GM23248 (cell line): ENCODE results near the gene LLPH. TPM values are rescaled to one million over a fixed set of nuclear protein-coding genes. Genes with fewer than 3 reads are reported as not detected.

Experiments used
- DNase-seq: peaks from one replicate; pipeline ENCODE4 v3.0.0-alpha.2; 2015
- H2AFZ ChIP-seq: fragments of 200-600 bp; sonication (generic); 2 replicates; pipeline ENCODE4 v1.6.1; 2016; ENCODE audit warnings: antibody characterized with exemption
- H3F3A ChIP-seq: fragments of 200-600 bp; sonication (generic); 2 replicates; pipeline ENCODE4 v1.6.1; 2016; ENCODE audit warnings: mild to moderate bottlenecking, antibody characterized with exemption, mixed run types; ENCODE audit not compliant: insufficient read depth
- H3K27ac ChIP-seq: fragments of 200-600 bp; sonication (generic); 2 replicates; pipeline ENCODE4 v1.5.1; 2016; ENCODE audit warnings: mild to moderate bottlenecking
- H3K27me3 ChIP-seq: fragments of 200-600 bp; sonication (generic); replicated peaks from 2 replicates; pipeline ENCODE4 v1.6.1; 2016; ENCODE audit warnings: mild to moderate bottlenecking; ENCODE audit not compliant: insufficient read depth
- H3K36me3 ChIP-seq: fragments of 200-600 bp; sonication (generic); 2 replicates; pipeline ENCODE4 v1.6.1; 2016; ENCODE audit warnings: low read depth, mild to moderate bottlenecking
- H3K4me1 ChIP-seq: fragments of 200-600 bp; sonication (generic); 2 replicates; pipeline ENCODE4 v1.6.1; 2016; ENCODE audit warnings: mild to moderate bottlenecking; ENCODE audit not compliant: insufficient read depth
- H3K4me2 ChIP-seq: fragments of 200-600 bp; sonication (generic); one replicate; pipeline ENCODE4 v1.6.1; 2016; ENCODE audit warnings: mild to moderate bottlenecking; ENCODE audit not compliant: unreplicated experiment
- H3K4me3 ChIP-seq: fragments of 200-600 bp; sonication (generic); 2 replicates; pipeline ENCODE4 v1.5.1; 2016; ENCODE audit warnings: mild to moderate bottlenecking
- H3K79me2 ChIP-seq: fragments of 200-600 bp; sonication (generic); 2 replicates; pipeline ENCODE4 v1.6.1; 2016; ENCODE audit warnings: mild to moderate bottlenecking; ENCODE audit not compliant: insufficient read depth
- H3K9ac ChIP-seq: fragments of 200-600 bp; sonication (generic); 2 replicates; pipeline ENCODE4 v1.6.1; 2016; ENCODE audit warnings: mild to moderate bottlenecking
- H3K9me2 ChIP-seq: fragments of 200-600 bp; sonication (generic); 2 replicates; pipeline ENCODE4 v1.6.1; 2016; ENCODE audit warnings: mixed run types, mild to moderate bottlenecking, moderate library complexity; ENCODE audit not compliant: insufficient read depth
- H3K9me3 ChIP-seq: fragments of 200-600 bp; sonication (generic); one replicate; pipeline ENCODE4 v1.6.1; 2017; ENCODE audit warnings: low read depth
- H4K20me1 ChIP-seq: fragments of 200-600 bp; sonication (generic); 2 replicates; pipeline ENCODE4 v1.6.0; 2016; ENCODE audit not compliant: insufficient read depth
- EZH2 ChIP-seq: fragments of 200-600 bp; sonication (generic); IDR thresholded peaks from 2 replicates; pipeline ENCODE4 v1.6.1; 2018; ENCODE audit warnings: antibody characterized with exemption, mild to moderate bottlenecking; ENCODE audit not compliant: insufficient read depth, poor library complexity, severe bottlenecking
- EZH2phosphoT487 ChIP-seq: fragments of 200-600 bp; sonication (generic); IDR thresholded peaks from 2 replicates; pipeline ENCODE4 v1.6.1; 2018; ENCODE audit warnings: antibody characterized with exemption, moderate library complexity, mild to moderate bottlenecking, low read depth; ENCODE audit not compliant: insufficient read depth
- WGBS, 2 experiments: methylation state at CpG; one replicate each; pipeline ENCODE4 v1.1.6; 2015 to 2017; ENCODE audit warnings: low lambda C conversion rate in 2 of 2, low coverage in 1 of 2; ENCODE audit errors: missing lambda C conversion rate in 2 of 2; 5-methylcytosine and 5-hydroxymethylcytosine counted together
- in situ Hi-C: fragments of 300-500 bp; cut with MboI; formaldehyde crosslinking; loops from 2 replicates; pipeline ENCODE4 v1.15.0; 2020
- polyA plus RNA-seq: library from polyadenylated mRNA; unstranded; fragments of >200 nt; fragmentation: Nextera tagmentation; extraction: Ambion mirVana; gene quantifications from 2 replicates; pipeline ENCODE4 v1.2.1, GENCODE V29; 2016
- total RNA-seq: library from RNA; depleted of rRNA; stranded (reverse); fragments of >200 nt; shearing (Covaris generic); gene quantifications from 2 replicates; pipeline ENCODE4 v1.2.3, GENCODE V29; 2014

LLPH gene
- total and polyA plus RNA-seq, 2 experiments from 2014 or later, result 11.6 to 49.2 TPM

GRCh38 chr12:66131067-66131688 is 628 bp upstream of the LLPH start:
- H3F3A ChIP-seq, result peaks cover 23% of the 10 kb centered on the region
- peaks cover 20% of the 10 kb centered on the region for H3K4me1 ChIP-seq
- peak overlapping the region; percentile 95 for H3K4me2 ChIP-seq
- peak overlapping the region; percentile 90 for H3K9ac ChIP-seq
- H3K79me2 ChIP-seq, result peaks cover 54% of the 10 kb centered on the region
- H2AFZ ChIP-seq, result peak overlapping the region; percentile 97
- TF ChIP-seq EZH2phosphoT487 (no peak), EZH2 (no peak)
- H3K9me3 ChIP-seq, result no peaks in the 10 kb centered on the region
- H3K27me3 ChIP-seq, result no peaks in the 10 kb centered on the region
- H3K27ac ChIP-seq, result peak overlapping the region; percentile 64
- no peaks in the 10 kb centered on the region for H4K20me1 ChIP-seq
- H3K36me3 ChIP-seq, result peaks cover 19% of the 10 kb centered on the region
- 1% methylated on average over 11 of the region's 11 CpGs for WGBS, 2 experiments
- no peaks in the 10 kb centered on the region for H3K9me2 ChIP-seq
- peak overlapping the region; percentile 96 for H3K4me3 ChIP-seq
- in situ Hi-C loops, result no loop called here
- peak; percentile 26 for DNase-seq

- in situ Hi-C loops, result no loop called here
- TF ChIP-seq EZH2phosphoT487, result no peak
- no peak for TF ChIP-seq EZH2
- Histone ChIP-seq H3K79me2 (peaks cover 64% of the 10 kb centered on the region), H3K4me3 (peak overlapping the region; percentile 96), H3K27me3 (no peaks in the 10 kb centered on the region), H3K4me1 (peaks cover 20% of the 10 kb centered on the region), H3K9me3 (no peaks in the 10 kb centered on the region), H3K9ac (peak overlapping the region; percentile 90), H3K36me3 (peaks cover 28% of the 10 kb centered on the region), H3K27ac (peak overlapping the region; percentile 28), H3F3A (peaks cover 23% of the 10 kb centered on the region), H3K4me2 (peak overlapping the region; percentile 95), H4K20me1 (no peaks in the 10 kb centered on the region), H2AFZ (peak overlapping the region; percentile 97), H3K9me2 (no peaks in the 10 kb centered on the region)
- DNase-seq, result peak; percentile 53
- 7 to 8% methylated on average over 8 of the region's 8 CpGs for WGBS, 2 experiments
Observed at GRCh38 chr12:66129934-66130266, 650 bp downstream of the LLPH start.

- H3K27me3 ChIP-seq, result no peaks in the 10 kb centered on the region
- no peak overlapping the region for H3K27ac ChIP-seq
- H3K9ac ChIP-seq, result no peak overlapping the region
- no peak for DNase-seq
- in situ Hi-C loops, result no loop called here
- peaks cover 49% of the 10 kb centered on the region for H3K36me3 ChIP-seq
- H2AFZ ChIP-seq, result no peak overlapping the region
- no peaks in the 10 kb centered on the region for H3K9me2 ChIP-seq
- H3F3A ChIP-seq, result peaks cover 19% of the 10 kb centered on the region
- WGBS, 2 experiments, result 91 to 100% methylated on average over 1 of the region's 1 CpG
- no peaks in the 10 kb centered on the region for H3K9me3 ChIP-seq
- TF ChIP-seq EZH2phosphoT487 (no peak), EZH2 (no peak)
- peaks cover 13% of the 10 kb centered on the region for H3K4me1 ChIP-seq
- no peak overlapping the region for H3K4me3 ChIP-seq
- H3K79me2 ChIP-seq, result peaks cover 67% of the 10 kb centered on the region
- no peaks in the 10 kb centered on the region for H4K20me1 ChIP-seq
- no peak overlapping the region for H3K4me2 ChIP-seq
Observed at GRCh38 chr12:66127650-66128049, 2.9 kb downstream of the LLPH start.

- TF ChIP-seq EZH2phosphoT487, result no peak
- TF ChIP-seq EZH2, result no peak
- Histone ChIP-seq H3K79me2 (peaks cover 9% of the 10 kb centered on the region), H3K4me2 (no peak overlapping the region), H2AFZ (no peak overlapping the region), H3F3A (peaks cover 38% of the 10 kb centered on the region), H3K9ac (no peak overlapping the region), H4K20me1 (no peaks in the 10 kb centered on the region), H3K9me2 (no peaks in the 10 kb centered on the region), H3K36me3 (peaks cover 35% of the 10 kb centered on the region), H3K9me3 (no peaks in the 10 kb centered on the region), H3K27ac (no peak overlapping the region), H3K27me3 (no peaks in the 10 kb centered on the region), H3K4me1 (peaks cover 12% of the 10 kb centered on the region), H3K4me3 (no peak overlapping the region)
- in situ Hi-C loops, result no loop called here
- WGBS, 2 experiments, result 95 to 97% methylated on average over 1 of the region's 1 CpG
- no peak for DNase-seq
Observed at GRCh38 chr12:66120477-66120876, 10.1 kb downstream of the LLPH start.
